Liver (tissue), 9 donors: ENCODE results near the gene GMDS. TPM values are rescaled to one million over a fixed set of nuclear protein-coding genes. Genes with fewer than 3 reads are reported as not detected.

Source experiments
- DNase-seq: peaks from one replicate; pipeline ENCODE4 v3.0.0-alpha.2; 2017; ENCODE audit warnings: low spot score
- H3K27ac ChIP-seq, 2 donors: one replicate each; pipeline ENCODE4 v1.7.0; 2013; ENCODE audit warnings: inconsistent platforms in 2 of 2, low read length in 2 of 2, control low read depth in 1 of 2, low read depth in 1 of 2, mild to moderate bottlenecking in 1 of 2
- H3K27me3 ChIP-seq, 4 donors: one replicate each; pipeline versions ENCODE4 v1.6.1 to v1.7.0; 2013; ENCODE audit warnings: low read length in 3 of 4, inconsistent platforms in 1 of 4, mild to moderate bottlenecking in 1 of 4, moderate library complexity in 1 of 4; ENCODE audit not compliant: control insufficient read depth in 4 of 4, insufficient read depth in 4 of 4
- H3K36me3 ChIP-seq, 4 donors: one replicate each; pipeline versions ENCODE4 v1.6.1 to v1.7.0; 2013; ENCODE audit warnings: low read length in 3 of 4, mild to moderate bottlenecking in 3 of 4, low read depth in 1 of 4, moderate library complexity in 1 of 4; ENCODE audit not compliant: control insufficient read depth in 4 of 4, insufficient read depth in 3 of 4
- H3K4me1 ChIP-seq, 4 donors: one replicate each; pipeline versions ENCODE4 v1.6.1 to v1.7.0; 2013; ENCODE audit warnings: low read length in 3 of 4, mild to moderate bottlenecking in 3 of 4, moderate library complexity in 1 of 4; ENCODE audit not compliant: control insufficient read depth in 4 of 4, insufficient read depth in 4 of 4
- H3K4me3 ChIP-seq, 3 donors: one replicate each; pipeline versions ENCODE4 v1.6.1 to v1.7.0; 2013; ENCODE audit warnings: low read length in 3 of 3, control low read depth in 1 of 3, low read depth in 1 of 3, mild to moderate bottlenecking in 1 of 3
- H3K9ac ChIP-seq, 2 donors: one replicate each; pipeline ENCODE4 v1.7.0; 2013; ENCODE audit warnings: low read length in 2 of 2, mild to moderate bottlenecking in 2 of 2, moderate library complexity in 2 of 2, control low read depth in 1 of 2, low read depth in 1 of 2
- H3K9me3 ChIP-seq, 4 donors: one replicate each; pipeline versions ENCODE4 v1.6.1 to v1.7.0; 2013; ENCODE audit warnings: low read length in 3 of 4; ENCODE audit not compliant: control insufficient read depth in 4 of 4
- ATF3 ChIP-seq: IDR thresholded peaks from 2 replicates; pipeline ENCODE4 v1.6.1; 2016; ENCODE audit warnings: antibody characterized with exemption
- CTCF ChIP-seq: fragments of 150-350 bp; IDR thresholded peaks from 2 replicates; pipeline ENCODE4 v1.5.1; 2017; ENCODE audit warnings: improper control_type of control experiment, low read depth, low read length; ENCODE audit not compliant: missing input control
- EGR1 ChIP-seq, 2 donors: IDR thresholded peaks; 2 replicates each; pipeline ENCODE4 v1.6.1; 2016 to 2018; ENCODE audit warnings: antibody characterized with exemption in 2 of 2, low read depth in 2 of 2
- FOXA1 ChIP-seq: IDR thresholded peaks from 2 replicates; pipeline ENCODE4 v1.6.1; 2016; ENCODE audit warnings: antibody characterized with exemption
- GABPA ChIP-seq, 2 donors: IDR thresholded peaks in 1 of 2; conservative IDR thresholded peaks in 1 of 2; 2 replicates each; pipeline ENCODE4 v1.6.1; 2016; ENCODE audit warnings: antibody characterized with exemption in 2 of 2, mild to moderate bottlenecking in 1 of 2, moderate library complexity in 1 of 2
- HNF4A ChIP-seq, 2 donors: conservative IDR thresholded peaks; 2 replicates each; pipeline ENCODE4 v1.6.1; 2016; ENCODE audit warnings: antibody characterized with exemption in 2 of 2, mild to moderate bottlenecking in 2 of 2
- HNF4G ChIP-seq: IDR thresholded peaks from 2 replicates; pipeline ENCODE4 v1.6.1; 2016; ENCODE audit warnings: antibody characterized with exemption
- MAX ChIP-seq: IDR thresholded peaks from 2 replicates; pipeline ENCODE4 v1.6.1; 2016; ENCODE audit warnings: antibody characterized with exemption
- NR2F2 ChIP-seq: IDR thresholded peaks from 2 replicates; pipeline ENCODE4 v1.6.1; 2016; ENCODE audit warnings: antibody characterized with exemption
- RAD21 ChIP-seq, 2 donors: IDR thresholded peaks; 2 replicates each; pipeline ENCODE4 v1.6.1; 2016; ENCODE audit warnings: antibody characterized with exemption in 2 of 2, mild to moderate bottlenecking in 2 of 2
- REST ChIP-seq: IDR thresholded peaks from 2 replicates; pipeline ENCODE4 v1.6.1; 2016; ENCODE audit warnings: antibody characterized with exemption, mild to moderate bottlenecking
- RXRA ChIP-seq, 2 donors: IDR thresholded peaks; 2 replicates each; pipeline ENCODE4 v1.6.1; 2017 to 2018; ENCODE audit warnings: antibody characterized with exemption in 2 of 2, mild to moderate bottlenecking in 1 of 2
- SP1 ChIP-seq: IDR thresholded peaks from 2 replicates; pipeline ENCODE4 v1.6.1; 2018; ENCODE audit warnings: antibody characterized with exemption, mild to moderate bottlenecking
- YY1 ChIP-seq: IDR thresholded peaks from 2 replicates; pipeline ENCODE4 v1.6.1; 2016; ENCODE audit warnings: antibody characterized with exemption, mild to moderate bottlenecking
- ZBTB33 ChIP-seq: IDR thresholded peaks from 2 replicates; pipeline ENCODE4 v1.6.1; 2016; ENCODE audit warnings: antibody characterized with exemption
- WGBS: extraction: QIAGEN DNeasy Blood & Tissue Kit; methylation state at CpG from one replicate; pipeline ENCODE4 v1.1.7; 2013; 5-methylcytosine and 5-hydroxymethylcytosine counted together
- polyA plus RNA-seq, 2 donors: library from polyadenylated mRNA; stranded (reverse) in 1 of 2; unstranded in 1 of 2; fragments of 200-250 nt in 1 of 2; fragments of >200 nt in 1 of 2; fragmentation: Nextera tagmentation in 1 of 2; extraction: Ambion mirVana in 1 of 2; gene quantifications; one replicate each; pipeline versions ENCODE4 v1.2.1 to v1.2.3, GENCODE V29; 2013 to 2015
- total RNA-seq, 2 donors: library from RNA; depleted of rRNA; stranded (reverse); fragments of >200 nt; gene quantifications; one replicate each; pipeline ENCODE4 v1.2.3, GENCODE V29; 2014
- donor health status: healthy.
- donor health status: healthy.
- donor health status: healthy.
- donor health status: healthy.
- donor health status: healthy.

GMDS gene
- total and polyA plus RNA-seq, 4 donors = 3.5 to 15.6 (median 13.0) TPM

GRCh38 chr6:2116496-2116895, 128.9 kb downstream of the GMDS start (continued):
- TF ChIP-seq CTCF = no peak
- no peak for TF ChIP-seq ATF3
- no peak for TF ChIP-seq SP1

GRCh38 chr6:2114100-2114499, 131.3 kb downstream of the GMDS start:
- H3K4me3 ChIP-seq = no peak overlapping the region
- peaks cover 0 to 1% (median 0%) of the 10 kb centered on the region in 4 donors for H3K36me3 ChIP-seq
- no peaks in the 10 kb centered on the region for H3K27me3 ChIP-seq
- H3K4me1 ChIP-seq = no peaks in the 10 kb centered on the region
- TF ChIP-seq YY1 = no peak
- no peak for TF ChIP-seq HNF4A (conservative IDR thresholded peaks at IDR 0.05)
- TF ChIP-seq SP1 = no peak
- TF ChIP-seq RXRA (IDR thresholded peaks at IDR 0.05) = no peak
- TF ChIP-seq EGR1 (IDR thresholded peaks at IDR 0.05; ENCODE audit: low read depth in 2 of 2) = no peak
- TF ChIP-seq ZBTB33 = no peak
- TF ChIP-seq FOXA1 = no peak
- TF ChIP-seq ATF3 = no peak
- no peak for TF ChIP-seq HNF4G
- no peak for TF ChIP-seq REST
- no peak for TF ChIP-seq GABPA (IDR thresholded peaks at IDR 0.05 in 1 of 2, conservative IDR thresholded peaks at IDR 0.05 in 1 of 2)
- peak in 1 of 2 donors; percentile 9 for TF ChIP-seq RAD21 (IDR thresholded peaks at IDR 0.05)
- peak; percentile 64 for TF ChIP-seq NR2F2
- no peak for TF ChIP-seq MAX
- no peak for DNase-seq
- no peak overlapping the region for H3K27ac ChIP-seq
- no peaks in the 10 kb centered on the region for H3K9me3 ChIP-seq
- no peak overlapping the region for H3K9ac ChIP-seq
- WGBS = 99% methylated on average over 1 of the region's 1 CpG
